Gastroesophageal sphincter (tissue), 3 donors: ENCODE results near the gene MSL3B.

ENCODE experiments used
- CTCF ChIP-seq, 4 experiments: fragments of 200-600 bp in 2 of 4; fragments of 450-650 bp in 2 of 4; sonication (generic) in 1 of 4; IDR thresholded peaks; one replicate each; pipeline ENCODE4 v1.5.1; 2017 to 2019; ENCODE audit warnings: antibody characterized with exemption in 4 of 4, mild to moderate bottlenecking in 2 of 4, moderate library complexity in 2 of 4
- POLR2A ChIP-seq, 2 donors: fragments of 450-650 bp; IDR thresholded peaks; one replicate each; pipeline ENCODE4 v1.6.1; 2017; ENCODE audit warnings: antibody characterized with exemption in 2 of 2, mild to moderate bottlenecking in 2 of 2, moderate library complexity in 1 of 2
- POLR2AphosphoS5 ChIP-seq: sonication (generic); formaldehyde crosslinking; IDR thresholded peaks from one replicate; pipeline ENCODE4 v1.6.1; 2017; ENCODE audit warnings: antibody characterized with exemption

- no peak for TF ChIP-seq CTCF (IDR thresholded peaks at IDR 0.05)
- no peak for TF ChIP-seq POLR2AphosphoS5
- TF ChIP-seq POLR2A (IDR thresholded peaks at IDR 0.05), result no peak
Observed at GRCh38 chr2:233851169-233851568, 17.0 kb downstream of the MSL3B start.
